ENCODE measurements around the gene CCDC97.
"Not testable (repeated sequence)": the region's sequence is repeated elsewhere in the genome, so short reads cannot be mapped to it uniquely, and the experiment has no call there.

CCDC97 gene

DNA sequence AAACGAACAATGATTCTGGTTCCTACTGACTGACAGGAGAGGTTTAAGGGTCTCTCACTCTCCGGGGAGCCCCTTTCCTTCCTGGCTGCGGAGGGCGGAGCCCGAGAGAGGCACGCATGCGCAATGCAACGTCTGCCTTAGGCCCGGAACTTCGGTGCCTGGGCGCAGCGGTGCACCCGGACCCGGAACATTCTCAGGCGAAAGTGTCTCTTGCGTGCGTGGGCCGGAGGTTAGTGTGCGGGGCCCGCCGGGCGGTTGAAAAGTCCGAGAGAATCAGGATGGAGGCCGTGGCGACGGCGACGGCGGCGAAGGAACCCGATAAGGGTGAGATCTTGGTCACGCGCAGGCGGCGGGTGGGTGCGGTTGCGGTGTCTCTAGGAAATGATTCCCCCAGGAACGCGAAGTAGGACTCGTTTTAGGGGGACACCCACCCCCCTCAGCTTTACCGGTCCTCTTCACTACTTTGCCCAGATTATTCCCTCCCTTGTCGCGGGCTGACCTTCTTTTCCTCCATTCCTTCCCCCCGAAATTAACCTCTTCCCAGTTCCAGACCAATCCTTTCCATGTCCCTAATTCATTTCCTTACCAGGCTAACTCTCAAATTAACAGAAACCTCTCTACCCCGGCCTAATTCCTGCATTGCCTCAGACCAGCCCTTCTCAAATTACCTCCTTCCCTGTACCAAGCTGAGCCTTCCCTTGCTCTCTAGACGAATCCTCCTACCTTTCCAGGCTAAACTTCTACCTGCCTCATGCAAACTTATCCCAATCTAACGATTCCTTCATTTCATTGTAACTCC, at the start of gene CCDC97:
Gene CCDC97 (plus strand): TSS at position 140 of the 799 bp plus-strand sequence. CDS start 139 bp downstream, at position 279.
- peak; percentile 77 for DNase-seq

DNA sequence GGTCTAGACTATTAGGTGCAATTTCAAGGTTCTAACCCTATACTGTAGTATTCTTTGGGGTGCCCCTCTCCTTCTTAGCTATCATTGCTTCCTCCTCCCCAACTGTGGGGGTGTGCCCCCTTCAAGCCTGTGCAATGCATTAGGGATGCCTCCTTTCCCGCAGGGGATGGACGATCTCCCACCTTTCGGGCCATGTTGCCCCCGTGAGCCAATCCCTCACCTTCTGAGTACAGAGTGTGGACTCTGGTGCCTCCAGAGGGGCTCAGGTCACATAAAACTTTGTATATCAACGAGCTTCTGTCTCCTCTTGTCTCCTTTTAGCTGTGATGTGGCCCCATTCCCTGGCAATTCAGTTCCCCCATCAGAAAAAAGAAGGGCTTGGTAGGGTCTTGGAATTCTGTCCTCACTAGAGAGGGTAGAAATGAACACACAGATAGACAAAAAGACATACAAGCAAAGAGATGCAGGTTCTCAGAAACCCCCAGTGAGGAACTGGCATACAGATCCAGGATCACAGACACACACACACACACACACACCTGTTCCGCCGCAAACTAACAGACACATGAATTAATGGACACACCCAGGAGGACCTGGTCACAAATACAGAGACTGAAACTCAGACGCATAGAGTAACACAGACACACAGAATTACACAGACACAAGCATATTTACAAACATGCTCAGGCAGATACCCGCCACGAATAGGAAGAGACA, 48.3 kb upstream of the CCDC97 start:
- no peak for DNase-seq

DNA sequence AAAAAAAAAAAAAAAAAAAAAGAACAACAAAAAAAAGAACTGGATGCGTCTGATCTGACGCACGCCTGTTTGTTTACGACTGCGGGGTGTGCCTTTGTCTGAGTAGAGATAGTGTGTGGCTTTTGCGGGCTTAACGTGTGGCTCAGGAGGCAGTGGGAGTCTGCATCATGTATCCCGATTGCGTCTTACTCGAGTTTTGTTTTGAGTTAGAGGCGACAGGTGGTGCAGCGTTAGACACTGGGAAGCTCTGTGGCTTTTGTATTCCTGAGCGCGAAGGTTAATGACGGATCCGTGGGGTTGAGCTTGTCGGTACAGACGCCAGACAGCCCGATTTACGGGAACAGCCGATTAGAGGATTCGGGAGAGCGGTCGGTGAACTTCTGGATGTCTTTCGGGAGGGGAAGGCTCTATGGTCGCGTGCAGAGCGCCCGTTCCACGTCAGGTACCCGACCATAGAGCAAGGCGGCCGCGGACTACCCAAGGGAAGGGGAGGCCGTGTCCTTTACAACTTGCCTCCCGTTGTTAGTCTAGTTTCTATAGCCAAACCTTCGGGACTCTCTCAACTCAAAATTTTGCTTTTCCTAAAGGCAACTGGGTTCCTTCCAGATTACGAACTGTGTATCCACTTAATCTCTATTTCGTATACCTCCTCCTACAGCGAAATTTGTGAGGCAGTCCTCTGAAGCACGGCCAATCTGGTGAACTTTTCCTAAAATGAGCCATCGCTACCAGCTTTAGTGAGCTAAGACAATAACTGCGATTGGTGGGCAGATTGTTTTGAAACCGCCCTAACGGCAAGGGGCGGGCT, 46.7 kb upstream of the CCDC97 start:
- no peak for DNase-seq

DNA sequence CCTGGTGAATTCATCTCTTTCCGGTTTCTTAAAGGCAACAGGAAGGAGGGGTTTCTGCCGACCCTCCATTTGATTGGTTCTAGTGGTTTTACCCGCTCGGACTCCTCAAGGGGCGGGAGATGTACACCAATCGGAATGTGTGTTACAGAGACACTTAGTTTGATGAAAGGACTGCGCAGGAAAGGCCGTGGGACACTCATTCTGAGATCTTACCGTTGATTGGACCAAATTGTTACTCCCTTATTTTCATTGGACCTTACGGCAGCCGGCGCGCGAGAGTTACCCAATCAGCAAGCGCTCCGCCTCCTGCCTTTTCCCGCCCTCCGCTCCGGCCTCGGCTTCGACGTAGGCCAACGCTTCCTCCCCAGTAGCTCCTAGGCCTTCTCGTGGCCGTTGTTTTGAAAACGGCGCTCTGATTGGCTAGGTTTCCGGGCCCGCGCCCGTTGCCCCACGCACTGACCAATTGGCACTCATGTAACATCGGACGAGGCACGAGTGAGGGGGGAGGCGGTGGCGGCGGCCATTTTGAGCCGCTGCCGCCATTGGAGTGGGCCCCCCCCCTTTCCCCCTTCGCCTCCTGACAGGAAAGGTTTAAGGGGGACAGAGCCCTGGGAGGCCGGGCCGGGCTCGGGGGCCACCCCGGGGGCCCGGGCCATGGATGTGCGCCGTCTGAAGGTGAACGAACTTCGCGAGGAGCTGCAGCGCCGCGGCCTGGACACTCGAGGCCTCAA, 46.0 kb upstream of the CCDC97 start, which contains the start of gene HNRNPUL1:
Gene HNRNPUL1 (plus strand): TSS at position 523 of the 731 bp plus-strand sequence. CDS start 132 bp downstream, at position 655.
- peak; percentile 100 for DNase-seq

DNA sequence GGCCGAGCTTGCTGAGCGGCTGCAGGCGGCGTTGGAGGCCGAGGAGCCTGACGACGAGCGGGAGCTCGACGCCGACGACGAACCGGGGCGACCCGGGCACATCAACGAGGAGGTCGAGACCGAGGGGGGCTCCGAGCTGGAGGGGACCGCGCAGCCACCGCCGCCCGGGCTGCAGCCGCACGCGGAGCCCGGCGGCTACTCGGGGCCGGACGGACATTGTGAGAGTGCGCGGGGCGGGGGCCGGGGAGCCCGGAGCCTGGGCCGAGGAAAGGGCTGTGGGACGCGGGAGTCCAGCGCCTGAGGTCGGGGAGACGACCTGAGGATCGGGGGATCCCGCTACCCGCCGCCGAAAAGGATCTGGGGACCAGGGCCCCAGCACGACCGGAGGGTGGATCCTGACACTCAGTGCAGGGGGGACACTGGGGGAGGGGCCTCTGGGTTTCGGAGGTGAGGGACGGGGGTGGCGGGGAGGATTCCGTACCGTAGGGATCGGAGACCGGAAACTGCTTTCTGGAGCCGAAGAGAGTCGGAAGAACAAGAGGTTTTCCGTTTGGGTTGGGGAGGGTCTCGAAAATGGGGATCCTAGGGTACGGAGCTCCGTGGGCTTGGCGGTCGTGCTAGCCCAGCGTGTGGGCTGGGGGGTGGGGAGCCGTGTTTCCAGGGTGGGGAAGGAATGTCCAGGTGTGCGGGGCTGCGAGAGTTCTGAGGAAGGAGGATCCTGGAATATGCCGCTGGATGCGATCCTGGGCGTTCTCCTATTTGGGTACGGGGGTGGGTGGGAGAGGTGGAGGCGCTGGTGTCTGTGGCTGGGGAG, 45.2 kb upstream of the CCDC97 start:
- DNase-seq = no peak

DNA sequence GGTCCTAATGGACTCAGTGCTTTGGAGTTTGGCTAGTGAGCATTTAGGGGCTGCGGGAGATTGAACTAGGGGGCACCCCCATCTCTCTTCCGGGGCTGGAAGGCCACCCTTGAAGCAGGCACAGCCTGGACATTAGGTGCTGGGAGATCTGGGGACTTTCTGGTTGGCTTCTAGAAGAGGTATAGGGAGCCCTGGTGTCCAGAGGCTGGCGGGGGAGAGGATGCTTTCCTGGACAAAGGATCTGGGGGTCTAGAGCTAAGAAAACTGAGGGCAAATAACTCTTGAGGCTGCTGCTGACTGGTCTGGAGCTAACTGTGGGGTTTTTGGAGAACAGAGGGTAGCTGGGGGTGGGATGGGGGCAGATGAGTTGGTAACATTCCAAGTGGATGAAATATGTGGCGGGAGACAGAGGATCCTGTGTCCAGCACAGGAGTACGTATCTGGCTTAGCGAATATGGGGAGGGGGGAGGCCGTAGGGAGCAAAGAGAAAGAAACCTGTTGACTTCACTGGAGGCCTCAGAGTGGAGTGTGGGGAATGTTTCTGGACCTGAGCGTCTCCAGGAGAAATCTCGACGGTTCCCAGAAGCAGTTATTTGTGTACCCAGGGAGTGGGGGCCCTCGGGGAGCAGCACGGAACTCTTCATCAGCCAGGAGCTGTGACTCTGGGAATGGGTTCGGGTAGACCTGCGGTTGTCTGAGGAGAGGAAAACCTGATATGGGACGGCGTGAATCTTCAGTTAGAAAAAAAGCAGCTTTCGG, 44.4 kb upstream of the CCDC97 start:
- no peak for DNase-seq

DNA sequence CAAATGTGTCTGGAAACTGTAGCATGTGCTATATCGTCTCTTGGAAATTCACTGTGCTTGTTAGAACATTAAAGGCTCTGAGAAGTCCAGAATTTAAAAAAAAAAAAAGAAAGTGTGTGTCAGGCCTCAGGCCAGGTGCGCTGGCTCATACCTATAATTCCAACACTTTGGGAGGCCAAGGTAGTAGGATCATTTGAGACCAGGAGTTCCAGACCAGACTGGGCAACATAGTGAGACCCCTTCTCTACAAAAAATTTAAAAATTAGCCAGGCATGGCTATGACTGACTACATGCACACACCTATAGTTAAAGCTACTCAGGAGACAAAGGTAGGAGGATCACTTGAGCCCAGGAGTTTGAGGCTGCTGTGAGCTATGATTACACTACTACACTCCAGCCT, 40.9 kb upstream of the CCDC97 start:
- DNase-seq = no peak

DNA sequence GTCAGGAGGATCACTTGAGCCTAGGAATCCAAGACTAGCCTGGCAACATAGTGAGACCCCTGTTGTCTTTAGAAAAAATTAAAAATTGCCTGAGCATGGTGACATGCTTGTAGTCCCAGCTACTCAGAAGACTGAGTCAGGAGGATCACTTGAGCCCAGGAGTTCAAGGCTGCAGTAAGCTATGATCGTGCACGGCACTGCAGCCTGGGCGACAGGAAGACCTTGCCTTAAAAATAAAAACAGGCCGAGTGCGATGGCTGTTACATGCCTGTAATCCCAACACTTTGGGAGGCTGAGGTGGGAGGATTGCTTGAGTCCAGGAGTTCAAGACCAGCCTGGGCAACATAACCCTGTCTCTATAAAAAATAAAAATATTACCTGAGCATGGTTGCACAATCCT, 40.4 kb upstream of the CCDC97 start:
- DNase-seq = no peak

DNA sequence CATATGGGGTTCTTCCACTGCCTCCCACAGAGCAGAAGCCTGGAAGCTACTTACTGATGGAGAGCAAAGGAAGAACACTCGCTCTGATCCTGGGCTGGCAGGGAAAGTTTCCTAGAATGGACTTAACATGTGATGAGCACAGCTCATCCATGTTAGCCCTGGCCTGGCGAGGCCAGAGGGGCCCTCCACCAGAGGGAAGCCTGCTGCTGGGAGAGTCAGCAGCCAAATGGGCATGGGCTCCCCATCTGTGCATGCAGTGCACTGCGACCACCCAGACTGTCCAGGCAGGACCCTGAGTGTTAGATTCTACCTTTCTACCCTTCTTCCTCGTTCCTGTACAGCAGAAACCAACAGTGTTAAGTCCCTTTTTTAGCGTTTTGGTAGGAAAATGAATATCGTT, 36.9 kb upstream of the CCDC97 start:
- DNase-seq = no peak

DNA sequence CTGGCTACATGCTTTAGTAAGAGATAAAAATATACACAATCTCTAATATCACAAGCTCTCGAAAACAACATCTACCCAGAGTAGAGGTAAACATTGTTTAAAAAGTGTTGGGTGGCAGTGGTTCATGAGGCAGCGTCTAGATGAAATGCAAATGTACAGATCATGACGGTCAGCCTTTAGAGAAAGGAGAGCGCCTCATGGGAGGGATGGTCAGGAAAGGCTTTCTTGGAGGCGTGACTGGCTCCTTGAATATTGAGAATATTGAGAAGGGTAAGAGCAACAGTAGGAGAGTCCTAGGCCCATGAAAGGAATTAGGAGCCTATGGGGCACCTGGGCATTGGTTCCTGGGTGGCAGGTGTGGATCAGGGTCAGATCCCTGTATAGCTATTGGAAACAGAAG, 35.2 kb upstream of the CCDC97 start:
- no peak for DNase-seq

DNA sequence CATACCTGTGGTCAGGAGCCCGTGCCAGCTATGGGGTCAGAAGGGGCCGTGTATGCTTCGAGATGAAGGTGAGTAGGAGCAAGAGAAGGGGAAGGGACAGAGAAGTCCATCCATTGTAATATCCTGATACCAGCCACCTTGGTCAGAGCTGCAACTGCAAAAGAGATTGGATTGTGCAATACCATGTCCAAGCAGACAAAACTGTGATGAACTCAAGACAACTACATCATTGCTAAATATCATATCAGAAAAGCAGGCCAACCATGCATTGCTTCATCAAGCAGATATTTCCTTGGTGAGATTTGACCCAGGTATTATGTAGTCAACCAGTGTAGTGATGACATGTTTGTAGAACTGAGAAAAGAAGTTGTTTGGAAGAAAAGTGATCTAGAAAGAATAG, 33.7 kb upstream of the CCDC97 start:
- DNase-seq = no peak

DNA sequence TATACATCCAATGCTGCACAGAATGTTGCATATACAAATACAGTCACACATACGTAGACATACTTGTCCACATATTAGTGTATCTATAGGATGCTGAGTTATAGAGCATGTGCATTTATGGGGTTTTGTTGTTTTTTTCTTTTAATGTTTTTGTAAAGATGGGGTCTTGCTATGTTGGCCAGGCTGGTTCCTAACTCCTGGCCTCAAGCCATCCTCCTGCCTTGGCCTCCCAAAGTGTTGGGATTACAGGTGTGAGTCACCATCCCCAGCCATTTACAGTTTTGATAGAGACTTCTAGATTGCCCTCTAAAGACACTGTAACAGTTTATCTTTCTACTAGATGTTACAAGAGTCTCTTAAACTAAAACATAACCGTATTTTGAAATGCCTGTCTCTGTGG, 31.5 kb upstream of the CCDC97 start:
- no peak for DNase-seq

DNA sequence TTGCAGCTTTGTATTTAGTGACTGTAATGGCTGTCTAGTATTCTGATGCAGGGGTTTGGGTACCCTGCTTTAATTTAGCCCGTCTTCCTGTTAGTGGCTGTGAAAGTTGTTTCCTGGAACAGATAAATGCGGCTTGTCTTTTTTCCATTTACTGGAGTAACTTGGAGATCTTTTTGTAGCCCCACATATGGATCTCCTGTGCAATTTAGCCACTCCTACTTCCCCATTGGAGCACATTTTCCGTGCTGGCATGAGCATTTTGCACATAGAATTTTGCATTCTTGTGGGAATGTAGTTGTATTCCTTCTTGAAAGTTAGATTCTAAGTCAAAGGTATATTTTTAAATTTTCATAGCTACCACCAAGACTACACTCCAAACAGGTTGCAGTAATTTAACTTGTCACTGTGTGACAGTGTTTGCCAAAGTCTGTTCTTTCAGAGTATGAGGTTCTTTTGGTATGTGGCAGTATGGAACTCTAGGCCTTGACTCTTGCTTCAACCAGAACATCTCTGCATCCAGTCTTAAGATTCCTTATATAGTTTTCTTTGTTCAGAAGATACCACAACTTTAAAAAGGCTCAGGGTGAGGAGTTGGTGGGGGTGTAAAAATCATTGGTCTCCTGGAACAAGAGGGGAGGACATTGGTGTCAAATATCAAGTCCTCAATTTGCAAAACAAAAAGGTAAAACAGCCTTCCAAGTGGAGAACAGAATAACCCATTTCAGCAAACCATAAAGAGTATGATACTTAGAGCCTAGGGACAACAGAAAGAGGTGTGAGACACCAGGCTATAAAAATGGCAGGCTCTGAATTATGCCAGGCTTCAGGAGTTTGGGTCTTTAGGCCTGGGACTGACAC, 21.1 kb upstream of the CCDC97 start:
- no peak for DNase-seq

DNA sequence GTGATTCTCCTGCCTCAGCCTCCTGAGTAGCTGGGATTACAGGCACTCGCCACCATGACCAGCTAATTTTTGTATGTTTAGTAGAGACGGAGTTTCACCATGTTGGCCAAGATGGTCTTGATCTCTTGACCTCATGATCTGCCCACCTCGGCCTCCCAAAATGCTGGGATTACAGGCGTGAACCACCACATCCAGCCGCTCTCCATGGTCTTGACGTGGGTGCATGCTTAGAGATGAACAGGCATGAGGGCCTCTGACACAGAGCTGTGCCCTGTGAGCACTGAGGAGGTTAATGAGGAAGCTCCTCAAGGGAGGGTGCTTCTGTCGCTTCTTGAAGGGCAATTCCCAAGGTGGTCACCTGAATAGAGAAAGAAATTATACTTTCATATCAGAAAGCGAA, 20.2 kb upstream of the CCDC97 start:
- DNase-seq = not testable (repeated sequence)

DNA sequence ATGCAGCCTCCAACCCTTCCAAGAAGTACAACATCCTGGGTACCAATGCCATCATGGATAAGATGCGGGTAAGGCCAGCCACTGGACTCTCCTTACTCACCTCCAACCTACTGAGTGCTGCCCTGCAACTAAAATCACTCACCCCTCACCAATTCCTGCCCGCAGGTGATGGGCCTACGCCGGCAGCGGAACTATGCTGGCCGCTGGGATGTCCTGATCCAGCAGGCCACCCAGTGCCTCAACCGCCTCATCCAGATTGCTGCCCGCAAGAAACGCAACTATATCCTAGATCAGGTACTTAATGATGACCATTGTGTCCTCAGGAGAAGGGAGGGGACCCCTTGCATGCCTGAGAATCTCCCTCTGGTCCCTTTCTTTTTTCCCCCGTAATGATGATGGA, 15.6 kb upstream of the CCDC97 start:
- DNase-seq = no peak

DNA sequence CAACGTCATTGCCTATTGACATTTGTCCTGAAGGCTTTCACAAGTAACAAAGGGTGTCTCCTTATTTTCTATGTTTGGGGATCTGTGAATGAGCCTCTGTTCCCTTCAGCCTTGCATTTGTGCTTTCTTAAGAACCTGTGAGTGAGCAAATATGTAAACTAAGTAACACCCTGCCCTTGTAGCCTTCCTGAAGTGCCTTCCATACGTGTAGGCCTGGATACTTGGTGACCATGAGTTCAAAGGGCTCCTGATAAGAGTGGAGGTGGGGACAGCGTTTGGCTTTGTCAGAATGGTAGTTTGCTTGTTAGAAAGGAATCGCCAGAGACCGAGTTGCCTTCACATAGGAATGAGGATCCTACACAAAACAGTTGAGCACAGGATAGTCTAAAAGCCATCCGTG, 14.5 kb upstream of the CCDC97 start:
- DNase-seq = no peak

DNA sequence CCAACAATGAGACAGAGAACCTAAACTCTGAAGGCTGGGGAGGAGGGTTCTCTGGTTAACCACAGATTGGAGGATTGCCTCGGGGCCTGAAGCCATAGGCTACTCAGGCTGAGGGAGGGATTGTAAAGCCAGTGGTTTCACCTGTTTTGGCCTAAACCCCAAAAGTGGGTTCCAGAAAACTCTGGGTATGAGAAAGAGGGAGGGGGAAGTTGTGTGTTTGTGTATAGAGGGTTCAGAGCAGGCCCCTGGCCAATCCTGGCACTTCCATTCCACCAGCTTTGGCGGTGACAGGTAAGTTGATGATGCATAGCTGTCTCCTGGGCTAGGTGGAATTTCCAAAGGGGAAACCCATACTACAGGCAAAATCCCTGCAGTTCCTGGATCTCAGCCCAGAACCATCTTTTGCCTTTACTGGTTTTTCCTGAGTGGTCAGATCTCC, 13.5 kb upstream of the CCDC97 start:
- no peak for DNase-seq

DNA sequence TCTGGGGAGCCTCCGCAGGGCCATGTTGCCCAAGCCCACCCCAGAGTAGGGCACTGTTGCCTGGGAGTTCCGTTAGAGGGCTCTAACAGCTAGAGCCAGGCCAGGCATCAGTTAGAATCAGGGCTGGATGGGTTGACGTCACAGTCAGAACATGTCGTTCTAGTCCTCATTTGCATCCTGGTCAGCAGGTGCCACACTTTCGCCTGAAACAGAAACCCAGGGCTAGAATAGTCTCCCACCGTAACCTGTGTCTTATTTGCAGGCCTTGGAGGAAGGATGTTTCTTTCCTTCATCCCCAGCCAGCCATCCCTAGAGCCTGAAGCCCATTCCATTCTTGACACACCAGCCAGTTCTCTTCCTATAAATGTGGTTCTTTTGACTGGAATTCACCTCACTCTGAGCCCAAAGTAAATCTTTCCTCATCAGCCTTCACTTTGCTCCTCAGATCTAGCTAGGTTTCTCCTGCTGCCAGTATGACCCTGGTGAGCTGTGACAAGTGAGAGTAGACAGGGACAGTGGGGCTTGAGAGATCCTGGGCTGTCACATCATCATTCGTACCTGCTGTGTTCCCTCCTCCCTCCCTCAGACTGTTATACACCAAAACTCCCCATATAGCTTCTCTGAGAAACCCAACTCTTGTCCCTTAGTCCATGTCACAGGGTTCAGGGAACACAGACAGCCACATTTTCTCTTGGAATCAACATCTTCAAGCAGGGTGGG, 12.2 kb upstream of the CCDC97 start:
- no peak for DNase-seq

DNA sequence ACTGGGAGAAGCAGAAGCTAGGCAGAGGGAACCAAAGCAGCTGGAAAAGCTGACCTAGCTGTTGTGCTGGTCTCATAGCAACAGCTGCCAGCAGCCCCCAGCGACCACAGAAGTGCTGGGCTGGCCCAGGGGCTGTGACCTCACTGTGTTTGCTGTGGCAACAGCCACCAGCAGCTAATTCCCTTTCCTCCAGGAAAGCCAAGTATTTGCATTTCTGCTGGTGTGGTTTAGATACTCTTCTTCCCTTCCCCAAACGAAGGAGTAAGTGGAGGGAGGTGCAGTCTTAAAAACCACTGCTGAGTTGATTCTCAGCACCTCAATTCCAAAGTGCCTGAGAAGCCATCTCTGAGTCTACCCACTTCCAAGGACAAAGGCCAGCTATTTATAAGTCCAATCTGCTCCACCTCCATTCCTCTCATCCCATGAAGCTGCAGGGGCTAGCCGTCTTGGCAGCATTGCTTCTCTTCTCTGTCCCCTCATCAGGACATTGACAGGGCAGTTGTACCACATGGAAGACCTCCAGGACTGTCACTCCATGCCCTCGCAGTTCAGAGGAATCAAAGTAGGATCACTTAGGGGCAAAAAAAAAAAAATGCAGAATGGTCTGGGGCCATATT, 11.5 kb upstream of the CCDC97 start:
- peak; percentile 22 for DNase-seq
